Measurements from ENCODE around the gene ORAI2. TPM values are rescaled to one million over a fixed set of nuclear protein-coding genes. Genes with fewer than 3 reads are reported as not detected.

The ORAI2 gene
- total RNA-seq, 4 donors from 2014 or later: 2.7 to 6.8 (median 6.4) TPM

GRCh38 chr7:102410918-102411317 is 22.5 kb upstream of the ORAI2 start:
- WGBS, 2 donors: 94 to 96% methylated on average over 5 of the region's 5 CpGs
- H3K4me3 ChIP-seq (ENCODE audit: low read depth, poor library complexity, severe bottlenecking): no peak overlapping the region
- intact Hi-C loops (cut with DNase I; ENCODE audit: low total_unique reads): no loop called here
- TF ChIP-seq POLR2A (IDR thresholded peaks at IDR 0.05) (no peak), CTCF (IDR thresholded peaks at IDR 0.05) (no peak)
- DNase-seq (ENCODE audit: low spot score in 2 of 2): no peak

GRCh38 chr7:102412548-102412947 is 20.8 kb upstream of the ORAI2 start:
- 35 to 48% methylated on average over 6 of the region's 6 CpGs for WGBS, 2 donors
- TF ChIP-seq POLR2A (IDR thresholded peaks at IDR 0.05) (no peak), CTCF (IDR thresholded peaks at IDR 0.05) (no peak)
- DNase-seq (ENCODE audit: low spot score in 2 of 2): no peak
- H3K4me3 ChIP-seq (ENCODE audit: low read depth, poor library complexity, severe bottlenecking): no peak overlapping the region
- intact Hi-C loops (cut with DNase I; ENCODE audit: low total_unique reads): no loop called here

- TF ChIP-seq POLR2A (IDR thresholded peaks at IDR 0.05): no peak
- TF ChIP-seq CTCF (IDR thresholded peaks at IDR 0.05): no peak
- DNase-seq (ENCODE audit: low spot score in 2 of 2): no peak
- intact Hi-C loops (cut with DNase I; ENCODE audit: low total_unique reads): no loop called here
- WGBS, 2 donors: 75 to 77% methylated on average over 5 of the region's 5 CpGs
- no peak overlapping the region for H3K4me3 ChIP-seq (ENCODE audit: low read depth, poor library complexity, severe bottlenecking)
These were observed 20.3 kb upstream of the ORAI2 start for GRCh38 chr7:102413091-102413490.

GRCh38 chr7:102413611-102414010 is 19.8 kb upstream of the ORAI2 start:
- H3K4me3 ChIP-seq (ENCODE audit: low read depth, poor library complexity, severe bottlenecking): no peak overlapping the region
- intact Hi-C loops (cut with DNase I; ENCODE audit: low total_unique reads): no loop called here
- DNase-seq (ENCODE audit: low spot score in 2 of 2): no peak
- 99% methylated on average over 4 of the region's 4 CpGs for WGBS, 2 donors
- TF ChIP-seq POLR2A (IDR thresholded peaks at IDR 0.05): no peak
- no peak for TF ChIP-seq CTCF (IDR thresholded peaks at IDR 0.05)

GRCh38 chr7:102415685-102416225 is 17.6 kb upstream of the ORAI2 start:
- intact Hi-C loops (cut with DNase I; ENCODE audit: low total_unique reads): no loop called here
- no peak overlapping the region for H3K4me3 ChIP-seq (ENCODE audit: low read depth, poor library complexity, severe bottlenecking)
- 78 to 79% methylated on average over 12 of the region's 12 CpGs for WGBS, 2 donors
- no peak for DNase-seq (ENCODE audit: low spot score in 2 of 2)
- no peak for TF ChIP-seq CTCF (IDR thresholded peaks at IDR 0.05)
- TF ChIP-seq POLR2A (IDR thresholded peaks at IDR 0.05): no peak

GRCh38 chr7:102416406-102416805 is 17.0 kb upstream of the ORAI2 start:
- TF ChIP-seq POLR2A (IDR thresholded peaks at IDR 0.05) (no peak), CTCF (IDR thresholded peaks at IDR 0.05) (no peak)

More at GRCh38 chr7:102416406-102416805, 17.0 kb upstream of the ORAI2 start:
- no peak overlapping the region for H3K4me3 ChIP-seq (ENCODE audit: low read depth, poor library complexity, severe bottlenecking)
- WGBS, 2 donors: 91 to 94% methylated on average over 6 of the region's 6 CpGs
- DNase-seq (ENCODE audit: low spot score in 2 of 2): no peak
- intact Hi-C loops (cut with DNase I; ENCODE audit: low total_unique reads): no loop called here

All from lower leg skin (tissue), 4 donors.